Activated CD8-positive, alpha-beta memory T cell treated with anti-CD3 and anti-CD28 coated beads, Interleukin-2, amount 10 ng/mL, durations not matched to agents 7 days and 5 days (primary cell): Measurements from ENCODE around the gene RPL28. TPM values are rescaled to one million over a fixed set of nuclear protein-coding genes. Genes with fewer than 3 reads are reported as not detected.

Experiments used
- ATAC-seq: fragments of 150-1000 bp; cut with Tn5 transposase; one replicate; pipeline ENCODE4 v1.10.0; 2021; ENCODE audit warnings: moderate library complexity
- CTCF ChIA-PET: fragments of 350-600 bp; sonication (Branson Sonifier 250); formaldehyde crosslinking; loops from one replicate; lab custom pipeline; 2021; ENCODE audit warnings: antibody characterized with exemption; lab: Charles Lee
- DNase-seq: peaks from one replicate; pipeline ENCODE4 v3.0.0-alpha.2; 2020
- H3K27ac Mint-ChIP-seq: one replicate; pipeline ENCODE4 v1.8.0; 2021; ENCODE audit warnings: mild to moderate bottlenecking, mixed read lengths
- H3K27me3 Mint-ChIP-seq: one replicate; pipeline ENCODE4 v1.8.0; 2021; ENCODE audit warnings: mixed read lengths
- H3K36me3 Mint-ChIP-seq: one replicate; pipeline ENCODE4 v1.8.0; 2021; ENCODE audit warnings: mild to moderate bottlenecking, mixed read lengths
- H3K4me1 Mint-ChIP-seq: one replicate; pipeline ENCODE4 v1.8.0; 2021; ENCODE audit warnings: mixed read lengths
- H3K4me3 Mint-ChIP-seq: one replicate; pipeline ENCODE4 v1.8.0; 2021; ENCODE audit warnings: mild to moderate bottlenecking, moderate library complexity, mixed read lengths
- H3K9me3 Mint-ChIP-seq: one replicate; pipeline ENCODE4 v1.8.0; 2022; ENCODE audit warnings: low read depth, mixed read lengths
- total RNA-seq, 2 experiments: library from RNA; stranded (reverse); gene quantifications; one replicate each; pipeline ENCODE4 v1.2.3, GENCODE V29; 2021

The RPL28 gene
- total RNA-seq, 2 experiments from 2014 or later: 2,244 to 2,759 TPM

GRCh38 chr19:55372316-55373081 is 13.2 kb upstream of the RPL28 start:
- H3K9me3 Mint-ChIP-seq: no peaks in the 10 kb centered on the region
- ATAC-seq (peak; percentile 16), DNase-seq (peak; percentile 51)
- H3K4me1 Mint-ChIP-seq: peaks cover 6% of the 10 kb centered on the region
- H3K36me3 Mint-ChIP-seq: no peaks in the 10 kb centered on the region
- peaks cover 44% of the 10 kb centered on the region for H3K27me3 Mint-ChIP-seq
- H3K4me3 Mint-ChIP-seq: no peak overlapping the region
- CTCF ChIA-PET: interaction anchor here (1.3 kb wide), 1 partner anchor 95 kb away, joined by 3 read pairs; no protein-coding TSS in a partner anchor
- no peak overlapping the region for H3K27ac Mint-ChIP-seq

GRCh38 chr19:55373306-55373992 is 12.3 kb upstream of the RPL28 start:
- Mint-ChIP-seq H3K4me1 (peaks cover 6% of the 10 kb centered on the region), H3K36me3 (no peaks in the 10 kb centered on the region), H3K9me3 (no peaks in the 10 kb centered on the region), H3K4me3 (no peak overlapping the region), H3K27ac (no peak overlapping the region), H3K27me3 (peaks cover 39% of the 10 kb centered on the region)
- no peak for DNase-seq
- ATAC-seq: no peak
- CTCF ChIA-PET: no interaction called here

GRCh38 chr19:55373993-55374757 is 11.6 kb upstream of the RPL28 start:
- H3K36me3 Mint-ChIP-seq: no peaks in the 10 kb centered on the region
- H3K4me1 Mint-ChIP-seq: peaks cover 6% of the 10 kb centered on the region
- DNase-seq: no peak
- no peak for ATAC-seq
- no peak overlapping the region for H3K27ac Mint-ChIP-seq
- H3K4me3 Mint-ChIP-seq: no peak overlapping the region
- CTCF ChIA-PET: no interaction called here
- peaks cover 33% of the 10 kb centered on the region for H3K27me3 Mint-ChIP-seq
- H3K9me3 Mint-ChIP-seq: no peaks in the 10 kb centered on the region

GRCh38 chr19:55376241-55376933 is 9.3 kb upstream of the RPL28 start, which contains the start of gene TMEM190:
Gene TMEM190, plus strand, starts transcription at chr19:55376826. Its CDS starts 28 bp downstream, at chr19:55376854.
- ATAC-seq (no peak), DNase-seq (no peak)
- peaks cover 5% of the 10 kb centered on the region for H3K36me3 Mint-ChIP-seq
- H3K9me3 Mint-ChIP-seq: no peaks in the 10 kb centered on the region
- H3K4me1 Mint-ChIP-seq: peaks cover 5% of the 10 kb centered on the region
- peaks cover 17% of the 10 kb centered on the region for H3K27me3 Mint-ChIP-seq
- H3K27ac Mint-ChIP-seq: no peak within 1 kb of the TSS
- CTCF ChIA-PET: interaction anchor here (1.7 kb wide), 1 partner anchor 75 kb away, joined by 6 read pairs; no protein-coding TSS in a partner anchor
- H3K4me3 Mint-ChIP-seq: no peak within 1 kb of the TSS

- peaks cover 15% of the 10 kb centered on the region for H3K36me3 Mint-ChIP-seq
- ATAC-seq: no peak
- H3K9me3 Mint-ChIP-seq: no peaks in the 10 kb centered on the region
- CTCF ChIA-PET: interaction anchor here (0.5 kb wide), 1 partner anchor 129 kb away, joined by 3 read pairs; no protein-coding TSS in a partner anchor
- no peak for DNase-seq
- H3K27me3 Mint-ChIP-seq: peaks cover 6% of the 10 kb centered on the region
- H3K4me3 Mint-ChIP-seq: no peak overlapping the region
- no peak overlapping the region for H3K27ac Mint-ChIP-seq
- H3K4me1 Mint-ChIP-seq: peaks cover 16% of the 10 kb centered on the region
Observed at GRCh38 chr19:55377356-55378131, 8.2 kb upstream of the RPL28 start.

GRCh38 chr19:55379174-55379573 is 6.6 kb upstream of the RPL28 start:
- Mint-ChIP-seq H3K9me3 (no peaks in the 10 kb centered on the region), H3K36me3 (peaks cover 15% of the 10 kb centered on the region), H3K27ac (no peak overlapping the region), H3K4me3 (no peak overlapping the region), H3K4me1 (peaks cover 22% of the 10 kb centered on the region), H3K27me3 (no peaks in the 10 kb centered on the region)
- DNase-seq (no peak), ATAC-seq (no peak)
- CTCF ChIA-PET: no interaction called here

- CTCF ChIA-PET: interaction anchor here (1.5 to 3.4 kb wide), 3 partner anchors 80 to 102 kb away, joined by 5 to 58 read pairs (median 26); partner anchors contain the start of gene HSPBP1
- no peak overlapping the region for H3K27ac Mint-ChIP-seq
- H3K36me3 Mint-ChIP-seq: peaks cover 28% of the 10 kb centered on the region
- H3K9me3 Mint-ChIP-seq: no peaks in the 10 kb centered on the region
- H3K4me3 Mint-ChIP-seq: peak overlapping the region; percentile 88
- ATAC-seq (no peak), DNase-seq (no peak)
- peaks cover 31% of the 10 kb centered on the region for H3K4me1 Mint-ChIP-seq
- no peaks in the 10 kb centered on the region for H3K27me3 Mint-ChIP-seq
Observed at GRCh38 chr19:55382013-55382412, 3.7 kb upstream of the RPL28 start.

- ATAC-seq: no peak
- Mint-ChIP-seq H3K9me3 (no peaks in the 10 kb centered on the region), H3K36me3 (peaks cover 34% of the 10 kb centered on the region), H3K27me3 (no peaks in the 10 kb centered on the region), H3K4me1 (peaks cover 36% of the 10 kb centered on the region), H3K27ac (peak overlapping the region; percentile 93), H3K4me3 (peak overlapping the region; percentile 88)
- DNase-seq: no peak
- CTCF ChIA-PET: interaction anchor here (1.1 to 3.4 kb wide), 10 partner anchors 25 to 241 kb away, joined by 3 to 58 read pairs (median 15); partner anchors contain the start of genes COX6B2, HSPBP1, KMT5C and UBE2S
Observed at GRCh38 chr19:55382522-55383054, 3.1 kb upstream of the RPL28 start.

- DNase-seq (peak; percentile 75), ATAC-seq (peak; percentile 9)
- no peaks in the 10 kb centered on the region for H3K9me3 Mint-ChIP-seq
- peak overlapping the region; percentile 93 for H3K27ac Mint-ChIP-seq
- no peaks in the 10 kb centered on the region for H3K27me3 Mint-ChIP-seq
- CTCF ChIA-PET: interaction anchor here (0.9 to 3.4 kb wide), 20 partner anchors 15 to 242 kb away, joined by 3 to 58 read pairs (median 5); partner anchors contain the start of genes COX6B2, HSPBP1, KMT5C and PPP6R1
- peak overlapping the region; percentile 88 for H3K4me3 Mint-ChIP-seq
- peaks cover 43% of the 10 kb centered on the region for H3K36me3 Mint-ChIP-seq
- H3K4me1 Mint-ChIP-seq: peaks cover 45% of the 10 kb centered on the region
Observed at GRCh38 chr19:55383279-55384130, 2.2 kb upstream of the RPL28 start.

- CTCF ChIA-PET: interaction anchor here (0.7 to 3.4 kb wide), 19 partner anchors 16 to 243 kb away, joined by 3 to 58 read pairs (median 5); partner anchors contain the start of genes COX6B2, KMT5C and PPP6R1
- H3K9me3 Mint-ChIP-seq: no peaks in the 10 kb centered on the region
- no peaks in the 10 kb centered on the region for H3K27me3 Mint-ChIP-seq
- ATAC-seq (peak; percentile 5), DNase-seq (peak; percentile 61)
- peak within 1 kb of the TSS; percentile 96 for H3K4me3 Mint-ChIP-seq
- H3K27ac Mint-ChIP-seq: peak within 1 kb of the TSS; percentile 96
- H3K4me1 Mint-ChIP-seq: peaks cover 51% of the 10 kb centered on the region
- peaks cover 49% of the 10 kb centered on the region for H3K36me3 Mint-ChIP-seq
Observed at GRCh38 chr19:55384131-55384919, 1.4 kb upstream of the RPL28 start, which contains the start of gene TMEM238. Gene TMEM238, minus strand, starts transcription at chr19:55384292. Its CDS starts 33 bp downstream, at chr19:55384259.
